ENCODE measurements around the gene NRG2.

GRCh38 chr5:139814704-139815280 is 228.3 kb downstream of the NRG2 start:
- TF ChIP-seq CTCF (IDR thresholded peaks at IDR 0.05) = no peak
- no peak for TF ChIP-seq POLR2A (IDR thresholded peaks at IDR 0.05)
